GM18526 (cell line): ENCODE data around the gene NPBWR2.

Experiments
- POLR2A ChIP-seq: IDR thresholded peaks from 3 replicates; pipeline ENCODE4 v1.6.1; 2011; ENCODE audit not compliant: insufficient read length; ENCODE audit errors: extremely low read depth

Gene NPBWR2

DNA sequence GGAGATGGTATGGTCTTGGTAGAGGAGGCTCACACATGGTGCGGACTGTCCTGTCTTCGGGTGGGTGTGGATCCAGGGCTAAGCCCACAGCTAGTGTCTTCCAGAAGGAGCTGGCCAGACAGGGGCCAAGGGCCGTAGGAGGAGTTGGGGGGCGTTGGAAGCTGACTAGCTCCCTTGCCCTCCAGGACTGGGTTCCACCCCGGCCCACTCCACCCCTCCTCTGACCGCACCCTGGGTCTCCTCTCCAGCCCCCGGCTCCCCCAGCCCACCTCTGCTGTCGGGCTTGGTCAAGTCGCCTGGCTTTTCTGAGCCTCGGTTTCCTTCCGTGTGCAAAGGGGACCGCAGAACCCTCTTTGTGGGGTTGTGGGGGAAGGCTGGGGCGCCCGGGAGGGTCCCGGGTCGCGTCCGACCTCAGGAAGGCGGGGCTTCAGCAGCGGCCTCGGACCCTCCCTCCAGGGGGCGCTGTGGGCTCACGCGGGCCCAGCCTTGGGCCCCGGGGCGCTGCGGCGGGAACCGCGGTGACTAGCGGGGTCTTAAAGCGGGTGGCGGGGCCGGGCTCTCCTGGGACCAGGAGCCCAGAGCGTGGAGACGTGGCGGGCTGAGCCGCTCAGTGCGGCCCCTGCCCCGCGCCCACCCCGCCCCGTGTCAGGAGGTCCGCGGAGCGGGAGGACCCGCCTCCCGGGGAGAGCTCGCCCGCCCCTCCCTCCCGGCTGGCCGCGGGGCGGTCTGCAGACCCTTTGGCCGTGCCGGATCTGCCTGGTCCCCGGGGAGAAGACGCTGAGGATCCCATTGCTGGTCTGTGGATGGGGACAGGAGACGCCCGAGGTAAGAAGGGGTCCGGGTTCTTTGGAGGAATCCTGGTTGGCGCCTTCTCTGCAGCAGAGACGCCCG is 5.4 kb downstream of the NPBWR2 start:
- TF ChIP-seq POLR2A: no peak

DNA sequence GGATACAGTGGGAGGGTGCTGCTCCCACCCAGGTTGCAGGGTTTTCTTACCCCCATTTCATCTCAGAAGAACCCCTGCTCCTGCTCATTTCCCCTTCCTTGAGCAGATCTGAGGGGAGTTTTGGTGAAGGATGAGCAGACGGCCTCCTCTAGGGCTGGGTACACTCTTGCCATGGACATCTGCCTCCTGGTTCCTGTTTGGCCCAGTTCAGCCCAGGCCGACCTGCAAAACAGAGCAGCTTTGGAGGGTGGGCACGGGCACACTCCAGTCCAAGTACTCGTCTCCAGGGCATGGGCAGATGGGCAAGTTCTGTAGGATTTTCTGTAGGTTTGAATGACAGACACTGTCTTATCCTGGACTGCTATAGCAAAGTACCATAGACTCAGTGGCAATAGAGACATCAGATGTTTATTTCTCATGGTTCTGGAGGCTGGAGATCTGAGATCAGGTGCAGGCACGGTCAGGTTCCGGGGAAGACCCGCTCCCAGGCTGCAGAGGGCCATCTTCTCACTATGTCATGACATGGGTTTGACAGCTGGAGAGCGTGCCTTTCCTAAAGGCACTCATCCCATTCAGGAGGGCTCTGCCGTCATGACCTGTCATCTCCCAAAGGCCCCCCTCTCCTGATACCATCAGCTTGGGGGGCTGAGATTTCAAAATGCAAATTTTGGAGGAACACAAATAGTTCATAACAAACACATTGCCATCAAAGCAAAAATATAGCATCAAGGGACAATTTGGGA is 6.2 kb downstream of the NPBWR2 start:
- no peak for TF ChIP-seq POLR2A

- TF ChIP-seq POLR2A: no peak
Measured at GRCh38 chr20:64100566-64100888, 6.8 kb downstream of the NPBWR2 start.

- TF ChIP-seq POLR2A: no peak
Measured at GRCh38 chr20:64099880-64100565, 7.3 kb downstream of the NPBWR2 start.

DNA sequence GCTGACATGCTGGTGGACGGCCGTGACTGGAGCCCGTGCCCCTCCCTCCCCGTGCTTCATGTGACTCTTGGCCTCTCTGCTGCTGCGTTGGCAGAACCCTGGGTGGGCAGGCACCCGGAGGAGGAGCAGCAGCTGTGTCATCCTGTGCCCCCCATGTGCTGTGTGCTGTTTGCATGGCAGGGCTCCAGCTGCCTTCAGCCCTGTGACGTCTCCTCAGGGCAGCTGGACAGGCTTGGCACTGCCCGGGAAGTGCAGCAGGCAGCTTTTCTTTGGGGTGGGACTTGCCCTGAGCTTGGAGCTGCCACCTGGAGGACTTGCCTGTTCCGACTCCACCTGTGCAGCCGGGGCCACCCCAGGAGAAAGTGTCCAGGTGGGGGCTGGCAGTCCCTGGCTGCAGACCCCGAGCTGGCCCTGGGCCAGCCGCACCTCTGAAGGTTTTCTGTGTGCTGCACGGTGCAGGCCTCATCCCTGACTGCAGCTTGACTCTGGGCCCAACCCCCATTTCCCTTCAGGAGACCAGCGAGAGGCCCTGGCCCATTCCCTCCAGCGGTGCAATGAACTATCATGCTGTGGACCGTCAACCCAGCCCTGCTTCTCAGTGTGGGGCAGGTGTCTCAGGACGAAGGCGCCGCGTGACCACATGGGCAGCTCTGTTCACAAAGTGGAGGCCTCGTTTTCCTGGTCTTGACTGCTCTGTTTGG is 8.1 kb downstream of the NPBWR2 start:
- TF ChIP-seq POLR2A: no peak

DNA sequence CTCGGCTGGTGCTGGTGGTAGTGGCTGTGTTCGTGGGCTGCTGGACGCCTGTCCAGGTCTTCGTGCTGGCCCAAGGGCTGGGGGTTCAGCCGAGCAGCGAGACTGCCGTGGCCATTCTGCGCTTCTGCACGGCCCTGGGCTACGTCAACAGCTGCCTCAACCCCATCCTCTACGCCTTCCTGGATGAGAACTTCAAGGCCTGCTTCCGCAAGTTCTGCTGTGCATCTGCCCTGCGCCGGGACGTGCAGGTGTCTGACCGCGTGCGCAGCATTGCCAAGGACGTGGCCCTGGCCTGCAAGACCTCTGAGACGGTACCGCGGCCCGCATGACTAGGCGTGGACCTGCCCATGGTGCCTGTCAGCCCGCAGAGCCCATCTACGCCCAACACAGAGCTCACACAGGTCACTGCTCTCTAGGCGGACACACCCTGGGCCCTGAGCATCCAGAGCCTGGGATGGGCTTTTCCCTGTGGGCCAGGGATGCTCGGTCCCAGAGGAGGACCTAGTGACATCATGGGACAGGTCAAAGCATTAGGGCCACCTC is 8.8 kb downstream of the NPBWR2 start:
- TF ChIP-seq POLR2A: no peak

DNA sequence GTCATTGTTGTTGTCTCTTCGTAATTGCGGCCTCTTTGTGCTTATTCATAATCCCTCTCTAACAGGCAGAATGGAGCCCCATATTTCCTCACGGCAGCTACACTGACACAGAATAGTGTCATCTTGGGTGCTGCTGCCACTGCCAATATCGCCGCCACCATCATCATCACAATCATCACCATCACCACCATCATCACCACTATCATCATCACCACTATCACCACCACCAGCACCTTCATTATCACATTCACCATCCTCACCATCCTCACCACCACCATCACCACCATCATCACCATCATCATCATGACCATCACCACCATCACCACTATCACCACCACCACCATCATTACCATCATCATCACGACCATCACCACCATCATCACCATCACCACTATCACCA is 10.8 kb downstream of the NPBWR2 start:
- no peak for TF ChIP-seq POLR2A

DNA sequence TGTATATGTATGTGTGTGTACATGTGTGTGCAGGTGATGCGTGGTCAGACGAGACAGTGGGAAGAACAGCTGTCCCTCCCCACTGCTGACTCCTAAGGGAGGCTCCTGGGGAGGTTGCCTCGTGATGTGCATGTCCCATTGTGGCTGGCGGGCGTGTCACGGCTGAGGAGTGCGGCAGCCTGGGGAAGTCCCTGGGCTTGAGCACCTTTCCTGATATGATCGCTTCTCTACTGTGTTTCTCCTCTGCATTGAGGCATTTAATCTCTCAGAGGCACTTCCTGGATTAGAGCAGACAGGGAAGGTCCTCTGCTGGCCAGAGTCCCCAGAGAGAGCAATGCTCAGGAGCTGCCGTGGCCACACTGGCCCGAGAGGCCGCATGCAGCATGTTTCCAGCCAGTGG is 11.4 kb downstream of the NPBWR2 start:
- TF ChIP-seq POLR2A: no peak

DNA sequence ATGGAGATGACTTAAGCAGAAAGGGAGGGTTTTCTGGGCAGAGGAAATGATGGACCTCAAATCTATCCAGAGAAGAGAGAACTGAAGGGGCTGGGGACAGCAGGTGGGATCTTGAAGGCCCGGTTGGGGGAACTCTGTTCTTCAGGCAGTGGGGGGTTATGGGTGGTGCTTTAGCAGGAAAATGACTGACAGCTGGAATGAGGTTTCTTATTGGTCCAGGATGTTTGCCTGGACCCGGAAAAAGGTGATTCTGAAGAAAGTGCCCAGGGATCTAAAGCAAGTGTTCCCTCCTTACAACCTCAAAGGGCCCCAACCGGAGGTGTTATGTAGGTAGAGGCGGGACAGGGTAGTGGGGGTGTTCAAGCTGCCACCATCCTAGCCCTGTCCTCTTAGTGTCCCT is 11.9 kb downstream of the NPBWR2 start:
- no peak for TF ChIP-seq POLR2A

- TF ChIP-seq POLR2A: no peak
Measured at GRCh38 chr20:64093013-64093503, 14.3 kb downstream of the NPBWR2 start.

DNA sequence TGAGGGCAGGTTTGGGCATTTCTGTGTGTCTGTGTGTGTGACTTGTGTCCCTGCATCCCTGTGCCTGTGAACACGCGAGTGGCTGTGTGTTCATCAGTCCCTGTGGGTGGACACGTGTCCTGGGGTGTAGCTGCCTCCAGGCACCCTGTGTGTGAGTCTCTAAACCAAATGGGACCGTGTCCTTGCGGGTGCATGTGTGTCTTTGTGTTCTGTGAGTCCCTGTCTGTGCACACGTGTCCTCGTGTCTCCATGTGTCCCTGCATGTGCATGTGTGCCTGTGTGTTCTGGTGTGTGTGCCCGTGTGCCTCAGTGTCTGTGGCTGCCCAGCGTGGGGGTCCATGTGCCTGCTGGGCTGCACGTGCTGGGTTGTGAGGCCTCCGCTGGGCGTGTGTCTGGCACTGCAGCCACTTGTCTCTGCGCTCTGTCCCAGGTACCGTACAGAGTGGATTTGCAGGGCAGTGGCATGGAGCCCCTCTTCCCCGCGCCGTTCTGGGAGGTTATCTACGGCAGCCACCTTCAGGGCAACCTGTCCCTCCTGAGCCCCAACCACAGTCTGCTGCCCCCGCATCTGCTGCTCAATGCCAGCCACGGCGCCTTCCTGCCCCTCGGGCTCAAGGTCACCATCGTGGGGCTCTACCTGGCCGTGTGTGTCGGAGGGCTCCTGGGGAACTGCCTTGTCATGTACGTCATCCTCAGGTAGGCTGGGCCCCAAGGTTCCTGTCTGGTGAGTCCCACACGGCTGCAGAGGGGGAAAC is 14.9 kb downstream of the NPBWR2 start:
- no peak for TF ChIP-seq POLR2A

- TF ChIP-seq POLR2A: no peak
Measured at GRCh38 chr20:64091770-64092169, 15.6 kb downstream of the NPBWR2 start.

DNA sequence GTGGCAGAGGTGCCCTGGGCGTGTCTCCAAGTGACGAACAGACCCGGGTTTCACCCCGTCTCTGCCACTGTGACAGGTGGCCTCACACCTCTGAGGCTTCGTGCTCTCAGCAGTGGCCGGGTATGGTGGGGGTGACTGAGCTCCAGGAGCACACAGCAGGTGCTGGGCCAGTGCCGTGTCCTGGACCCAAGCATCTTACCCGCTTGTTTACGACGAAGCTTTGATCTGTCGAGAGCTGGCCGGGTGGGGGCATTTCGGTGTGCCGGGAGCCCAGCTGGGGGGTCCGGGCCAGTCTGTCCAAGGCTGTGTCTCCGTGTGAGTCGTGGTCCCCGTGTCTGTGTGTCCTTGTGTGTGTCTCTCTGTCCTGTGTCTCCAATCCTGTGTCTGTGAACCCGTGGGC is 16.0 kb downstream of the NPBWR2 start:
- TF ChIP-seq POLR2A: no peak

GRCh38 chr20:64090165-64090564 is 17.2 kb downstream of the NPBWR2 start:
- no peak for TF ChIP-seq POLR2A
